HepG2 (cell line): Measurements from ENCODE around the gene GJC1. TPM values are rescaled to one million over a fixed set of nuclear protein-coding genes. Genes with fewer than 3 reads are reported as not detected.

Experiments
- ATAC-seq: fragments of 200-7000 bp; cut with Tn5 transposase; 3 replicates; pipeline ENCODE4 v1.9.1; 2020; ENCODE audit warnings: mild to moderate bottlenecking, moderate library complexity
- BruUV-seq: library from RNA; stranded (reverse); fragments of 400-500 nt; replicated peaks from 2 replicates; lab custom pipeline; 2021; lab: Mats Ljungman, UMichigan
- CTCF ChIA-PET: fragments of 300-600 bp; formaldehyde crosslinking; extraction: SDS; loops from one replicate; lab custom pipeline; 2021; ENCODE audit warnings: low total read pairs, inconsistent platforms, low intra/inter-chr PET ratio; lab: Yijun Ruan, JAX
- POLR2A ChIA-PET: fragments of 350-600 bp; sonication (Branson Sonifier 250); formaldehyde crosslinking; loops from one replicate; lab custom pipeline; 2020; ENCODE audit warnings: antibody characterized with exemption, inconsistent platforms; lab: Yijun Ruan, JAX
- DNase-seq: peaks from one replicate; pipeline ENCODE4 v3.0.0-alpha.2; 2015; ENCODE audit warnings: low spot score
- FAIRE-seq: peaks from 3 replicates; lab custom pipeline; 2011; peaks lifted over from hg19 to GRCh38; lab: Jason Lieb, UNC
- H2AFZ ChIP-seq: one replicate; pipeline ENCODE4 v1.6.1; 2011; ENCODE audit warnings: low read length, inconsistent platforms
- H3K27ac ChIP-seq: fragments of 300-600 bp; 3 replicates; pipeline ENCODE4 v1.8.0; 2011; ENCODE audit warnings: mixed run types, mild to moderate bottlenecking, mixed read lengths, low read length, inconsistent platforms; ENCODE audit not compliant: insufficient read depth; ENCODE audit errors: extremely low read length
- H3K27me3 ChIP-seq, 2 experiments: fragments of 200-600 bp in 1 of 2; 2 replicates in 1 of 2; 3 replicates in 1 of 2; pipeline versions ENCODE4 v1.6.0 to v1.8.0; 2011; ENCODE audit warnings: low read length in 2 of 2, mild to moderate bottlenecking in 2 of 2, moderate library complexity in 2 of 2, inconsistent platforms in 1 of 2; ENCODE audit not compliant: insufficient read depth in 2 of 2, control insufficient read depth in 1 of 2
- H3K36me3 ChIP-seq, 2 experiments: fragments of 200-600 bp in 1 of 2; replicated peaks in 1 of 2; 2 replicates in 1 of 2; 3 replicates in 1 of 2; pipeline versions ENCODE4 v1.5.1 to v1.8.0; 2011; ENCODE audit warnings: low read length in 2 of 2, inconsistent platforms in 1 of 2; ENCODE audit not compliant: insufficient read depth in 2 of 2, control insufficient read depth in 1 of 2
- H3K4me1 ChIP-seq: 2 replicates; pipeline ENCODE4 v1.5.1; 2012; ENCODE audit warnings: low read length, inconsistent platforms; ENCODE audit not compliant: insufficient read depth
- H3K4me2 ChIP-seq: 2 replicates; pipeline ENCODE4 v1.6.0; 2011; ENCODE audit warnings: low read depth, low read length, inconsistent platforms
- H3K4me3 ChIP-seq, 3 experiments: fragments of 200-600 bp in 1 of 3; sonication (generic), shearing (Covaris generic) in 1 of 3; replicated peaks in 1 of 3; 2 replicates each; pipeline ENCODE4 v1.5.1; 2011 to 2016; ENCODE audit warnings: low read length in 3 of 3, inconsistent platforms in 2 of 3, low read depth in 2 of 3, mild to moderate bottlenecking in 2 of 3, control low read depth in 1 of 3, mixed read lengths in 1 of 3; ENCODE audit not compliant: insufficient read depth in 1 of 3
- H3K79me2 ChIP-seq: one replicate; pipeline ENCODE4 v1.6.1; 2011; ENCODE audit warnings: low read length, inconsistent platforms; ENCODE audit not compliant: insufficient read depth
- H3K9ac ChIP-seq: 2 replicates; pipeline ENCODE4 v1.6.0; 2011; ENCODE audit warnings: mild to moderate bottlenecking, low read depth, low read length, inconsistent platforms; ENCODE audit not compliant: insufficient read depth
- H3K9me3 ChIP-seq: 2 replicates; pipeline ENCODE4 v1.5.1; 2012; ENCODE audit warnings: mild to moderate bottlenecking, low read length
- H4K20me1 ChIP-seq: 2 replicates; pipeline ENCODE4 v1.6.0; 2011; ENCODE audit warnings: inconsistent platforms, mild to moderate bottlenecking, low read length, moderate library complexity; ENCODE audit not compliant: insufficient read depth
- FOSL2 ChIP-seq: sonication (generic); formaldehyde crosslinking; IDR thresholded peaks from 2 replicates; pipeline ENCODE4 v1.4.0; 2020; ENCODE audit warnings: missing genetic modification reagents
- FOXO4 ChIP-seq: sonication (generic); formaldehyde crosslinking; conservative IDR thresholded peaks from 2 replicates; pipeline ENCODE4 v1.8.1; 2023; ENCODE audit warnings: missing genetic modification reagents
- HNRNPK ChIP-seq: fragments of 200-400 bp; formaldehyde crosslinking; IDR thresholded peaks from 2 replicates; pipeline ENCODE4 v1.6.1; 2018; ENCODE audit warnings: low read length, low read depth, moderate library complexity, mild to moderate bottlenecking; ENCODE audit not compliant: poor library complexity, severe bottlenecking
- IRF9 ChIP-seq: sonication (generic); formaldehyde crosslinking; IDR thresholded peaks from 2 replicates; pipeline ENCODE4 v1.8.0; 2022; ENCODE audit warnings: missing genetic modification reagents, mild to moderate bottlenecking, borderline replicate concordance
- KDM6A ChIP-seq: IDR thresholded peaks from 2 replicates; pipeline ENCODE4 v1.6.1; 2016; ENCODE audit warnings: low read depth
- KLF6 ChIP-seq: IDR thresholded peaks from 2 replicates; pipeline ENCODE4 v1.8.0; 2016; ENCODE audit warnings: missing biosample characterization, missing genetic modification reagents
- NKX3-1 ChIP-seq: sonication (generic); formaldehyde crosslinking; IDR thresholded peaks from 2 replicates; pipeline ENCODE4 v1.5.0; 2020; ENCODE audit warnings: missing genetic modification reagents
- PBX2 ChIP-seq: IDR thresholded peaks from 2 replicates; pipeline ENCODE4 v1.6.1; 2016; ENCODE audit warnings: control low read depth
- SAP130 ChIP-seq: IDR thresholded peaks from 2 replicates; pipeline ENCODE4 v1.6.1; 2016; ENCODE audit warnings: low read depth
- ZMYM3 ChIP-seq: sonication (generic); formaldehyde crosslinking; IDR thresholded peaks from 2 replicates; pipeline ENCODE4 v1.5.1; 2020; ENCODE audit warnings: mild to moderate bottlenecking, missing genetic modification reagents
- ZNF362 ChIP-seq: sonication (generic); formaldehyde crosslinking; IDR thresholded peaks from 2 replicates; pipeline ENCODE4 v1.4.0; 2020; ENCODE audit warnings: missing genetic modification reagents, mild to moderate bottlenecking, borderline replicate concordance
- ZNF558 ChIP-seq: sonication (generic); formaldehyde crosslinking; IDR thresholded peaks from 2 replicates; pipeline ENCODE4 v1.9.0; 2022; ENCODE audit warnings: mild to moderate bottlenecking, missing genetic modification reagents, borderline replicate concordance
- ZNF629 ChIP-seq: sonication (generic); formaldehyde crosslinking; conservative IDR thresholded peaks from 2 replicates; pipeline ENCODE4 v1.5.0; 2020; ENCODE audit warnings: missing genetic modification reagents
- WGBS: methylation state at CpG from one replicate; pipeline ENCODE4 v1.1.6; 2017; ENCODE audit warnings: low lambda C conversion rate; 5-methylcytosine and 5-hydroxymethylcytosine counted together
- in situ Hi-C: cut with HindIII; loops from 2 replicates; pipeline ENCODE4 v1.10.0; 2017; ENCODE audit warnings: low pct_unique_long_range_greater_than_20kb; ENCODE audit not compliant: extremely low pct_ligation_motif_present
- intact Hi-C: fragments of 100-400 bp; cut with micrococcal nuclease; formaldehyde crosslinking; loops from one replicate; pipeline ENCODE4 v1.10.0; 2022; ENCODE audit not compliant: unreplicated experiment
- polyA plus RNA-seq, 8 experiments: library from polyadenylated mRNA; depleted of rRNA in 3 of 8; stranded (reverse) in 7 of 8; unstranded in 1 of 8; fragments of >200 nt; fragmentation: Illumina TruSeq in 4 of 8; extraction: Trizol in 4 of 8; gene quantifications; 2 replicates each; pipeline versions ENCODE4 v1.2.1 to v1.2.3, GENCODE V29; 2011 to 2016; ENCODE audit warnings: low read depth in 4 of 8, missing spikeins in 1 of 8, mixed read lengths in 1 of 8; ENCODE audit not compliant: insufficient read depth in 1 of 8
- total RNA-seq, 5 experiments: library from RNA; depleted of rRNA; stranded (reverse); fragments of >200 nt; fragmentation: Illumina TruSeq; extraction: Trizol; gene quantifications; 2 replicates each; pipeline ENCODE4 v1.2.3, GENCODE V29; 2016; ENCODE audit warnings: low read depth in 1 of 5

Gene GJC1
- total and polyA plus RNA-seq, 2 of the 13 experiments (the other 11 are each of a cell fraction or from before 2014, with no cell fraction given), result 1.7 TPM

GRCh38 chr17:44757045-44757917, 72.8 kb downstream of the GJC1 start:
- in situ Hi-C loops, result no loop called here
- ChIA-PET POLR2A (interaction anchor here (1.2 kb wide), 1 partner anchor 18 kb away, joined by 5 read pairs; no protein-coding TSS in a partner anchor), CTCF (no interaction called here)
- WGBS, result 36% methylated on average over 9 of the region's 10 CpGs
- no TSS peak for BruUV-seq
- Histone ChIP-seq H3K4me3 (no peak overlapping the region), H3K79me2 (no peaks in the 10 kb centered on the region), H3K4me1 (peaks cover 26% of the 10 kb centered on the region), H3K27me3 (peaks cover 20 to 46% of the 10 kb centered on the region in 2 experiments), H3K4me2 (no peak overlapping the region), H3K36me3 (no peaks in the 10 kb centered on the region), H3K9ac (no peak overlapping the region), H4K20me1 (no peaks in the 10 kb centered on the region), H3K27ac (no peak overlapping the region), H3K9me3 (no peaks in the 10 kb centered on the region), H2AFZ (no peak overlapping the region)
- FAIRE-seq (no peak), ATAC-seq (peak; percentile 2; the same call in 2 of the 3 replicates), DNase-seq (no peak)
- TF ChIP-seq ZNF629 (peak; percentile 65; the same call in 1 of the 2 replicates), ZNF558 (CRISPR knock-in tag) (no peak), FOSL2 (no peak), HNRNPK (no peak), KLF6 (CRISPR knock-in tag) (no peak), SAP130 (CRISPR knock-in tag) (no peak), FOXO4 (CRISPR knock-in tag) (0 out of 2 replicates have a peak, but pooled peaks have one; percentile 43), PBX2 (CRISPR knock-in tag) (no peak), ZMYM3 (CRISPR knock-in tag) (0 out of 2 replicates have a peak, but pooled peaks have one; percentile 40), KDM6A (no peak), IRF9 (no peak), ZNF362 (CRISPR knock-in tag) (0 out of 2 replicates have a peak, but pooled peaks have one; percentile 25), NKX3-1 (CRISPR knock-in tag) (no peak)
- intact Hi-C loops, result no loop called here
